GM21723 (cell line): Measurements from ENCODE around the gene SEMA6B.
A peak's percentile ranks its signal among the peaks of the same experiment; 100 is the strongest.
"Not testable (repeated sequence)": the region's sequence is repeated elsewhere in the genome, so short reads cannot be mapped to it uniquely, and the experiment has no call there.

ENCODE experiments used
- ATAC-seq: cut with Tn5 transposase; IDR thresholded peaks from one replicate; pipeline ENCODE4 v1.9.1; 2021; ENCODE audit warnings: mild to moderate bottlenecking, moderate library complexity; ENCODE audit not compliant: unreplicated experiment

SEMA6B gene, protein sequence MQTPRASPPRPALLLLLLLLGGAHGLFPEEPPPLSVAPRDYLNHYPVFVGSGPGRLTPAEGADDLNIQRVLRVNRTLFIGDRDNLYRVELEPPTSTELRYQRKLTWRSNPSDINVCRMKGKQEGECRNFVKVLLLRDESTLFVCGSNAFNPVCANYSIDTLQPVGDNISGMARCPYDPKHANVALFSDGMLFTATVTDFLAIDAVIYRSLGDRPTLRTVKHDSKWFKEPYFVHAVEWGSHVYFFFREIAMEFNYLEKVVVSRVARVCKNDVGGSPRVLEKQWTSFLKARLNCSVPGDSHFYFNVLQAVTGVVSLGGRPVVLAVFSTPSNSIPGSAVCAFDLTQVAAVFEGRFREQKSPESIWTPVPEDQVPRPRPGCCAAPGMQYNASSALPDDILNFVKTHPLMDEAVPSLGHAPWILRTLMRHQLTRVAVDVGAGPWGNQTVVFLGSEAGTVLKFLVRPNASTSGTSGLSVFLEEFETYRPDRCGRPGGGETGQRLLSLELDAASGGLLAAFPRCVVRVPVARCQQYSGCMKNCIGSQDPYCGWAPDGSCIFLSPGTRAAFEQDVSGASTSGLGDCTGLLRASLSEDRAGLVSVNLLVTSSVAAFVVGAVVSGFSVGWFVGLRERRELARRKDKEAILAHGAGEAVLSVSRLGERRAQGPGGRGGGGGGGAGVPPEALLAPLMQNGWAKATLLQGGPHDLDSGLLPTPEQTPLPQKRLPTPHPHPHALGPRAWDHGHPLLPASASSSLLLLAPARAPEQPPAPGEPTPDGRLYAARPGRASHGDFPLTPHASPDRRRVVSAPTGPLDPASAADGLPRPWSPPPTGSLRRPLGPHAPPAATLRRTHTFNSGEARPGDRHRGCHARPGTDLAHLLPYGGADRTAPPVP

DNA sequence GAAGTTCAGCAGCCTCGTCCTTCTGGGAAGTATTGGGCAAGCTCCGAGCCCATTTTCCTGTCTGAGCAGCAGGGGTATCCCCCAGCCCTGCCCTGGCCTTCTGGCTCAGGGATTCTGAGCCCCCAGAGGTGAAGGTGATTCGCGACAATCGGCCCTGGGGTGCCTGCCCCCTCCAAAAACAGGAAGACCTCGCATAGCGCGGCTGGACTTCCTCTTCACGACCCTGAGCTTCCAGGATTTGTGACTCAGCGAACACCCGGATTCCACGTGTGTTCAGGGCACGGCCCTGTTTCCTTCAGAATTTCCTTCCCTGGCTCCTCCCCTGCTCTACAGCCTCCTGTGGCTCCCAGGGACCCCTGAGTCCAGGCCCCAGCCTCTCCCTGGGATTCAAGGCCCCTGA lies at the start of gene SEMA6B:
TSS of gene SEMA6B (minus strand) at position 116 of the 400 bp plus-strand sequence. CDS start 1,227 bp downstream, outside the sequence.
- ATAC-seq: no peak

DNA sequence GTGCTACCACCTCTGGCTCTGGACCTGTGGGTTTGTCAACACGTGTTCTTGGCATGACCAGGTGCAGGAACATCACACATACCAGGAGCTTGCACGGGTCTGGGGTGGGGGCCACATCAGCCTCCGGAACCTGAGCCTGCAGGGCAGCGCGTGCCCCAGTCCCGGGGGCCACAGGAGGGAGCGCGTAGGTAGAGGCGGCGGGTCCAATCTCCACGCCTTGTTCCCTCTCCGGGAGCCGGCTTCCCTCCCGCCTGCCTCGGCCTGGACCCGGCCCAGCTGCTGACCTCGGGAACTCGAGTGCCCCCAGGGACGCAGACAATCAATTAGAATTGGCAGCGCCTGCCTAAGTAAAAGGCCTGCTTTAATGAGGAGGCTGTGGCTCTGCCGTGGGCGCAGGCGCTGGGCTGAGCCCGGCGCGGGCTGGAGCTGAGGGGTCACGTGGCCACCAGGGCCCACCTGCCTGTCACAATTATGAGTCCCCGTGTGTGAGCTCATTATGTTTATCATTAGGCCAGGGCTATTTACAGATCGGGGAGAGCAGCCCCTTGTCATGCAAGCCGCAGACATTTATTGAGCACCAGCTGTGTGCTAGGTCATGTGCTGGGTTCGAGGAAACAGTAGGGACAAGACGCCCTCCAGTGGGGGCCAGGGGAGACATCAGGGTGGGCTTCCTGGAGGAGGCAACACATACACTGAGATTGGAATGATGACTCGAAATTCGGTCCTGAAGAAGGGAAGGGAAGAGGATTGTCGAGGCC lies 47.6 kb upstream of the SEMA6B start:
- ATAC-seq: no peak

DNA sequence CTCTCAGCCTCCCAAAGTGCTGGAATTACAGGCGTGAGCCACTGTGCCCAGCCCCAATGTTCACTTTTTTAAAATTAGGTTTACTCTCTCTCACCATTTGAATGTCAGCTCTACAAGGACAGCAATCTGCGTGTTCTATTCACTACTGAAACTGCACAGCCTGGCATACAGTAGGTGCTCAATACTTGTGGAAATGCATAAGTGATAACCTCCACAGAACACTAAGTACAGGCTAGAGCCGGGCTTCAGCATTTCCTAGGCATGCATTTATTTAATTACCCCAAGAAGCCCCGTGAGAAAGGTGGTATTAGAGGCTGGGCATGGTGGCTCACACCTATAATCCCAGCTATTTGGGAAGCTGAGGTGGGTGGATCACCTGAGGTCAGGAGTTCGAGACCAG lies 46.7 kb upstream of the SEMA6B start:
- no peak for ATAC-seq

DNA sequence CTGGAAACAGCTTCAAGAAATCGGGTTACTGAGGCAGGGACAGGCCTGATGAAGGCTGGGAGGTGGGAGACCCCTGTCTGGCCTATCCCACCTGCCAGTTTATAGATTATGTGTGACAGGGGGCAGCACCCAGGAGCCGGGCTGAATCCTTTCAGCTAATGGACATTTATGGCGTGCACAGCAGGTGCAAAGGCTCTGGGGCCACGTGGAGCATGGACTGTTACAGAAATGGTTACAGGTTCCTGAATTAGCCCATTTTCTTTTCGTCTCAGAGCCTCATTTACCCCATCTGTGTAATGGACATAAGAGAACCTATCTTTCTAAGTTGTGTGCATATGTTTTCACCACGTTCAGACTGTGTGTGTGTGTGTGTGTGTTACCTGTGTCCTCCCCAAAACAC lies 45.4 kb upstream of the SEMA6B start:
- ATAC-seq: no peak

DNA sequence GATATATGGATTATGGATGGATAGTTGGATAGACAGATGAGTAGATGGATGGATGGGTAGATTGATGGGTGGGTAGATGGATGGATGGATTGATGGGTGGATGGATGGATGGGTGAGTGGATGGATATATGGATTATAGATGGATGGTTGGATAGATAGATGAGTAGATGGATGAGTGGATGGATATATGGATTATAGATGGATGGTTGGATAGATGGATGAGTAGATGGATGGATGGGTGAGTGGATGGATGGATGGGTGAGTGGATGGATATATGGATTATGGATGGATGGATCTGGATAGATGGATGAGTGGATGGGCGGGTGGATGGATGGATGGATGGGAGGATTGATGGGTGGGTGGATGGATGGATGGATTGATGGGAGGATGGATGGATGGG lies 43.4 kb upstream of the SEMA6B start:
- no peak for ATAC-seq

DNA sequence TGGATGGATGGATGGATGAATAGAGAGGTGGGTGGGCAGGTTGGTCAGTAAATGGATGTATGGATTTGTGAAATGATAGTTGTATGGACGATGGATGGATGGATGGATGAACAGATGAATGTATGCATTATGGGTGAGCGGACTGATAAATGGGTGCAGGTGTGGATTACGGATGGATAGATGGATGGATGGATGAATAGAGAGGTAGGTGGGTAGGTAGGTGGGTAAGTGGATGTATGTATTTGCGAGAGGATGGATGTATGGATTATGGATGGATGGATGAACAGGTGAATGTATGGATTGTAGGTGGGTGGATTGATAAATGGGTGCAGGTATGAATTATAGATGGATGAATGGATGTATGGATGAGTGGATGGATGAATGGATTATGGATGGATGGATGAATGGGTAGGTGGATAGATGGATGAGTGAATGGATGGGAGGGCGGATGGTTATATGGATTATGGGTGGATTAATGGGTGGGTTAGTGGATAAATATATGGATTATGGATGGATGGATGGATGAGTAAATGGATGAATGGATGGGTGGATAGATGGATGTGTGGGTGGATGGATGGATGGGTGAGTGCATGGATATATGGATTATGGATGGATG lies 42.8 kb upstream of the SEMA6B start:
- ATAC-seq: no peak

DNA sequence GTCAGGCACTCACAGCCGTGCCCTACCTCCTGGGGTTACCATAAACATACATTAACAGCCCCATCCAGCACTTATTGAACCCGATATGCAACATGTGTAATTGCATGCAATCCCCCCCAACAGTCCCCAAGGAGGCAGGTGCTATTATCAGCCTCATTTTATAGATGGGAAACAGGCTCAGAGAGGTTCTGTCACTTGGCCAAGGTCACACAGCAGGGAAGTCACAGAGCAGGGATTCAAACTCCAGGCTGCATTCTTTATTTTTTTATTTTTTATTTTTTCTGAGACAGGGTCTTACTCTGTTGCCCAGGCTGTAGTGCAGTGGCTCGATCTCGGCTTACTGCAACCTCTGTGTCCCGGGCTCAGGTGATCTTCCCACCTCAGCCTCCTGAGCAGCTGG lies 41.4 kb upstream of the SEMA6B start:
- ATAC-seq: no peak

DNA sequence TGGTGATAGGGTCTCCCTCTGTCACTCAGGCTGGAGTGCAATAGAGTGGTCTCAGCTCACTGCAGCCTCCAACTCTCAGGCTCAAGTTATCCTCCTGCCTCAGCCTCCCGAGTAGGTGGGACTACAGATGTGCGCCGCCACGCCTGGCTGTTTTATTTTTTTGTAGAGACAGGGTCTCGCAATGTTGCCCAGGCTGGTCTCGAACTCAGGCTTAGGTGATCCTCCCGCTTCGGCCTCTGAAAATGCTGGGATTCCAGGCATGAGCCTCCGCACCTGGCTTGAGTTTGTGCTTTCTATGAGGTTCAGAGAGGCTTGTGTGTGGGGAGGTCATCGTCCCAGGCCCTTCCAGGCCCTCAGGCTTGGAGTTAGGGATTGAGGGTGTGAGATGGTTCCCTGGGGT lies 40.6 kb upstream of the SEMA6B start:
- ATAC-seq: no peak

DNA sequence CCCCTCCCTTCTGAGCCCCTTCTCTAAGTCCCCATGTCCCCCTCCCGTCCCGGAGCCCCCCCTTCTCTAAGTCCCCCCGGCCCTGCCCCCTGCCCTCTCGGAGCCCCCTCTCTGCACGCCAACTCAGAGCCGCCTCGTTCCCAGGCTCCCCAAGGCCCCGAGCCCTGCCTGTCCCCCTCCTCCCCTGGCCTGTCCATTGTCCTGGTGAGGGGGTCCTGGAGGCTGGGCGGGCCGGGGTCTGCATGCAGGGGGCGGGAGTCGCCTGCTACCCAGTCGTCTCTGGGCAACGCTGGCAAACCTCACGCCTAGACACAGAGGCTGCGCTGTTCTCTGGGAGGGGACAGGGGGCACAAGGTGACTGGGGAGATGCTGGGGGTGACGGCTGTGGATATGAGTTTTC lies 39.2 kb upstream of the SEMA6B start:
- ATAC-seq: no peak

DNA sequence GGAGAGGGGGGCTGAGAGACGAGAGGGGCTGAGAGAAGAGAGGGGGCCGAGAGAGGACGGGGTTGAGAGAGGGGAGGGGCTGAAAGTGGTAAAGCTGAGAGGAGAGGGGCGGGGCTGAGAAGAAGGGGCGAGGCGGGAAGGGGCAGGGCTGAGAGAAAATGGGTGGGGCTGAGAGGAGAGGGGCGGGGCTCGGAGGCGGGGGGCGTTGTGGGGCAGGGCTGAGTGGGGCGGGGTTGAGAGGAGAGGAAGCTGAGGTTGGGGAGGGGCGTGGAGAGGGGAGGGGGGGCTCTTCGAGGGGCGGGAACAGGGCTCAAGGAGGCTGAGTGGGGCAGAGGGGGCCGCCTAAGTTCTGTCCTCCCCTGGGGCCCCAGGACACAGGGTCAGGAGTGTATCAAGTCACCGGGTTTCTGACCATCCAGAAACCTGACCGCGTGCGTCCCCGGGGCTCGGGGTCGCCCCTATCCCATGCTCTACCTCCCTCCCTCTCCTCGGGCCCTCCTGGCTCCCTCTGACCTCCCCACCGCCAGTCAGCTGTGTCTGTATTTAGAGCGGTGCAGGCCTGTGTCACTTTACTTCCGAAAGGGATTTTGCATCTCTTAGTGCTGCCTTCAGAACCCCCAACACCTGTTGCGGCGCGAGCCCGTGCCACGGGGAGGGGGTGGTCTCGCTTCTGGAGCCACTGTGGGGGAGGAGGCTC lies 38.6 kb upstream of the SEMA6B start:
- peak; percentile 71 for ATAC-seq

DNA sequence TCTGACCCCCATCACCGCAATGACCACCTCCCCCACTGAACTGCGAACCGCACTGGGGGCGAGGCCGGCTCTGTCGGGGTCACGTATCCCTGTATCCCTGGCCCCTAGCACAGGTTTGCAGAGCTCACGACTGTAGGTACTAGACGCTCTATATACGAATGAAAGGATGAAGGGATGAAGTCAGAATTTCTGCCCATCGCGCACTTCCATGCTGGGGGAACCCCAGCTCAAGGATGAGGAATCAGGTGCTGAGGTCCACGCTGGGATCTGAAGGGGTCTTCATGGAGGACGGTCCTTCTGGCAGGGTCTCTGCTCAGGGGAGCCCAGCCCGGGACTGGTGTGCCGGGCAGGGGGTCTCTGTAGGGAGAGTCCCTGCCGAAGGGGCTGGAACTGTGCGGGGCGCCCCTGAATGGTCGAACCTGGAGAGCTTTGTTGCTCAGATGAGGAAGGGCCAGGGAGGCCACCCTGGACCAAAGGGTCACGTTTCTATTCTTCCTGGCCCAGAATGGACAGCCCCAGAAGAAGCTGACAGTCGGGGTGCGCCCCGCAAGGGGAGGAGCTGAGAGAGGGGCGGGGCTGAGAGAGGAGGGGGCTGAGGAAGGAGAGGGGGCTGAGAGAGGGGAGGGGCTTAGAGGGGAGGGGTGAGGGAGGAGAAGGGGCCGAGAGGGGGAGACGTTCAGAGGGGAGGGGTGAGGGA lies 37.9 kb upstream of the SEMA6B start:
- no peak for ATAC-seq

DNA sequence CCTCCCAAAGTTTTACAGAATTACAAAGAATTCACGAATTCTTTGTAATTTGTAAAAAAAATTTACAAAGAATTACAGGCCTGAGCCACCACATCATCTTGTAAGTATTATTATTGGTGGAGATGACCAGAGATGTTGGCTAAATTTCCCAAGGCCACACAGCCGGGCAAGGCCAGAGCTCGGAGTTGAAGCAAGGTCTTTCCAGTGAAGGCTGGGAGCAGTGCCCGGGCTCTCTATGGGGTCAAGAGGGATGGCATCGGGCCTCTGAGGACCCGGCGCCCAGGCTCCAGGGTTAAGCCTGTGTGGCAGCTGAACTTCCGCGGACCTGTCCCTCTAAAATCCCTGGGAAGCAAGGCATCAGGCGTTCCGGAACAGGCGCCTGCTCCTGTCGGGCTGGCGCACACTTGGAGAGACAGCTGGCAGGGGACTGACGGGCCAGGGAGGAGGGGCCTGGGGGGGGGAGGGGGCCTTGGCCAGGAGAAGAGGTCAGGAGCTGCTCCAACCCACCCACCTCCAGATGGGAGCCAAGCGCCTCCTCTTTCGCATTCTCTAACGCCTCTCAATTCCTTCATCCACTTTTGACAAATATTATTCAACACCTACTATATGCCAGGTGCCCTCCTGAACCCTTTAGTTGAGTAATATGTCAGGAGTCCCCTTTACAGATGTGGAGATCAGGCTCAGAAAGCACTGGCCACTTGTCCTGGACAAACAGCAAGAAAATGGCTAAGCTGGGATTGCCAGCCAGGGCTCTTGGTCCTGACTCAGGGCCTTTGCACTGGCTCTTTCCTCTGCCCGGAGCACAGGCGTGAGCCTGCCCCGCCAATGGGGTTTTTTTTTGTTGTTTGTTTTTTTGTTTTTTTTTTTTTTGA lies 36.8 kb upstream of the SEMA6B start:
- no peak for ATAC-seq

DNA sequence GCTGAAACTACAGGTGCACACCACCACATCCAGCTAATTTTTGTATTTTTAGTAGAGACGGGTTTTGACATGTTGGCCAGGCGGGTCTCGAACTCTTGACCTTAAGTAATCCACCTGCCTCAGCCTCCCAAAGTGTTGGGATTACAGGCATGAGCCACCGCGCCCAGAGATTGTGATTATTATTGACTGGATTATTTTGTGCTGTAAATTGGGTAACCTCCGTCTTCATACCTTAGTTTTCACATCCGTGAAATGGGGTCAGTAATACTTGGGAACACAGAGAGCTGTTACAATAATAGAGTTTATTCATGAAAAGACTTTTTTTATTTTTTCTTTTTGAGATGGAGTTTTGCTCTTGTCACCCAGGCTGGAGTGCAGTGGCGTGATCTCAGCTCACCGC lies 35.7 kb upstream of the SEMA6B start:
- ATAC-seq: not testable (repeated sequence)

DNA sequence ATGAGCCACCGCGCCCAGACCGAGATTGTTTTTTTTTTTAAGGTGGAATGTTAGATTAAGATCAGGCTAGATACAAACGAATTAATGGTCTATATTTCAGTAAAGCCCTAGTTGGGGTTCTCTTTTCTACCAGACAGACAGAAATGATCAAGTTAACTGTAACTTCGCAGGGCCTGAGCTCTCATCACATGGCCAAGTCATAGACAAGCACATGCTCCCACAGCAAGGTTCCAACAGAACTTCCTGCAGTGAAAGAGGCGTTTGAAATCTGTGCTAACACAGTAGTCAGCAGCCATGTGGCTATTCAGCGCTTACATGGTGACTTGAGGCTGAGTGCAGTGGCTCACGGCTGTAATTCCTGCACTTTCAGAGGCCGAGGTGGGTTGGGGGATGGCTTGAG lies 34.7 kb upstream of the SEMA6B start:
- no peak for ATAC-seq

DNA sequence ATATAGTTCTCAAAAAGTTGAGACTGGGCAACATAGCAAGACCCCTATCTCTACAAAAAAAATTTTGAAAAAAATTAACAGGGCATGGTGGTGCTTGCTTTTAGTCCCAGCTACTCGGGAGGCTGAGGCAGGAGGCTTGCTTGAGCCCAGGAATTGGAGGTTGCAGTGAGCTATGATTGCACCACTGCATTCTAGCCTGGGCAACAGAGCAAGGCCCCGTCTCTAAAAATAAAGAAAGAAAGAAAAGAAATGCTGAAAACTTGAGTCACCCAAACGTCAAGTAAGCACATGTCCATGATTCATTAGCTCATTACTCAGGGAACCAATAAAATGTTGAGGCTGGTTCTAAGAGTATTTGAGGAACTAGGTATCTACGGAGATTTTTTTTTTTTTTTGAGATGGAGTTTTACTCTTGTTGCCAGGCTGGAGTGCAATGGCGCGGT lies 33.9 kb upstream of the SEMA6B start:
- ATAC-seq: no peak

DNA sequence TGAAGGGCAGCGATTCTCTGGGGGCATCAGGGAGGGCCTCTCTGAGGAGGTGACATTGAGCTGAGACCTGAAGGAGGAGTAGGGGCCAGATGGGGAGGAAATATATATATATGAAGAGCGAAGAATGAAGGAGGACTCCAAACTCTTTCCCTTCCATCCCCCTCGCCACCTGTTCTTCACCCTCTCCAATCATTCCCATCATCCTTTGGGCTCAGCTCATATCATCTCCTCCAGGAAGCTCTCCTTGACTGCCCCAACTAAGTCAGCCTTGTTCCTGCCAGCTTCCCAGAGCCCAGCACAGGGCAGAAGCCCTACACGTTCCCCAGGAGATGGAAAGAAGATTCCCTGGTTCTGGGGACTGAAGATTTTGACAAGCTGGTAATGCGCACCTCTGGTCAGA lies 33.0 kb upstream of the SEMA6B start:
- ATAC-seq: no peak

DNA sequence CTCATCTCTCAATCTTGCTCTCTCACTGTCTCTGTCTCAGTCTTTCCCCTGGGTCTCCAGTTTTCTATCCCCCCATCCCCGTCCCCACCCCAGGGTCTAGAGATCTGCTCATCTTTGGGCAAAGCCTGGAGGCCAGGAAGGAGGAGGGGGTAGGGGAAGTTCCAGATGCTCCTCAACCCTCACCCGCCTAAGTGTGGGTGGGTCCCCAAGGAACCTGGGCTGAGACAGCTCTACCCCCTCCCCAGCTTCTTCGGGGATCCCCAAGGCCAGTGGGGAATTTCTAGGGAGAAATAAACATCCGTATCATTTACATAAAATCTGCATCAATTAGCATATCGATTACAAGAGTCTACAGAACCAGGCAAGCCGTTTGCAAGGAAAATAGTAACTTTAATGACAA lies 31.8 kb upstream of the SEMA6B start:
- no peak for ATAC-seq

DNA sequence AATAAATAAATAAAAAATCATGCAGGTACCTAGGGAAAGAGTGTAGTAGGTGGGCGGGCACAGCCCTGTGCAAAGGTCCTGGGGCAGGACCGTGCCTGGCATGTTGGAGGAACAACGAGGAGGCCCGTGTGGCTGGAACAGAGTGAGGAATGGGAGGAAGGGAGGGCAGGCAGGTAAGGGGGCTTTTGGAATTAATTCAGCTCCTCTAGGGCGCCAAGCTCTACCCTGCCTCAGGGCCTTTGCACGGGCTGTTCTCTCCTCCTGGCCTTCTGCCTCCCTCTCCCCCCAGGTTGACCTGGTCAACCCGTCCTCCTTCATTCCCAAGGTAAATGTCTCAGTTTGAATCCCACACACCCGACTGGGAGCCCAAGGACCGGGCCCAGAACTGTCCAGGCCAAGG lies 31.1 kb upstream of the SEMA6B start:
- no peak for ATAC-seq
